ENCODE results near the gene LEFTY2. TPM values are rescaled to one million over a fixed set of nuclear protein-coding genes. Genes with fewer than 3 reads are reported as not detected.

Gene LEFTY2
- total and polyA plus RNA-seq, 2 donors (not counting 1 experiment from before 2014, with no cell fraction given) = 0.21 TPM; not detected in 1

DNA sequence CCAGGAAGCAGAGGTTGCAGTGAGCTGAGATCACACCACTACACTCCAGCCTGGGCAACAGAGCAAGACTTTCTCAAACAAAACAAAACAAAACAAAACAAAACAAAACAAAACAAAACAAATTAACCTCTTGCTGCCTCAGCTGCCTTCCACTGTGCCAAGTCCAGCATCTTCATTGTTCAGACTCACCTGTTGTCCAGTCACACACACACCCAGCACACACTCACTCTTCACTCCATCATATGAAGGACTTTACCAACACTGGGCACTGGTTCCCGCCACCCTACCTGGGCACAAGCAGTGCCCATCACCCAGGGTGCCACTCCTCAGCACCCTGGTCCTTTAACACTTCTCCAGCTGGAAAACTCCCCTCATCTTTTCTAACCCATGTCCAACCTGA lies 31.5 kb downstream of the LEFTY2 start:
- H3K27ac Mint-ChIP-seq = peak overlapping the region; percentile 60

More for the DNA sequence above, 31.5 kb downstream of the LEFTY2 start:
- H3K27me3 Mint-ChIP-seq = no peaks in the 10 kb centered on the region
- intact Hi-C loops (cut with micrococcal nuclease) = no loop called here
- peaks cover 20% of the 10 kb centered on the region for H3K4me1 Mint-ChIP-seq
- TF ChIP-seq CTCF (IDR thresholded peaks at IDR 0.05) = no peak
- no peak for TF ChIP-seq EZH2 (IDR thresholded peaks at IDR 0.05; ENCODE audit: borderline replicate concordance, insufficient read depth, low read depth, low read length, poor library complexity, severe bottlenecking)
- Histone ChIP-seq H3K79me2 (ENCODE audit: control insufficient read depth, insufficient read depth, low read length) (no peaks in the 10 kb centered on the region), H3K4me1 (ENCODE audit: control insufficient read depth in 2 of 2, insufficient read depth in 2 of 2, low read length in 2 of 2) (peaks cover 24 to 28% of the 10 kb centered on the region in 2 donors), H4K20me1 (ENCODE audit: control insufficient read depth, insufficient read depth, low read length, poor library complexity, severe bottlenecking) (no peaks in the 10 kb centered on the region), H3K36me3 (replicated peaks in 1 of 2; ENCODE audit: control extremely low read depth in 1 of 2, control insufficient read depth in 1 of 2, extremely low read depth in 1 of 2, insufficient read depth in 2 of 2, low read length in 1 of 2) (peaks cover 0 to 4% of the 10 kb centered on the region in 2 experiments), H3K27me3 (replicated peaks in 1 of 4; ENCODE audit: control extremely low read depth in 1 of 4, control insufficient read depth in 3 of 4, insufficient read depth in 4 of 4, low read length in 3 of 4) (no peaks in the 10 kb centered on the region), H2AFZ (ENCODE audit: insufficient read depth, low read depth, low read length, poor library complexity, severe bottlenecking) (no peak overlapping the region), H3K9me3 (ENCODE audit: control extremely low read depth in 1 of 3, control insufficient read depth in 2 of 3, insufficient read depth in 1 of 3, low read length in 2 of 3) (peaks cover 0 to 4% (median 0%) of the 10 kb centered on the region in 3 donors), H3K4me3 (ENCODE audit: control extremely low read depth in 1 of 5, extremely low read depth in 1 of 5, insufficient read depth in 1 of 5, low read depth in 2 of 5, low read length in 4 of 5) (no peak overlapping the region), H3K9ac (ENCODE audit: low read length) (no peak overlapping the region), H3K27ac (ENCODE audit: low read length in 2 of 2) (no peak overlapping the region), H3K4me2 (replicated peaks; ENCODE audit: low read depth, low read length, poor library complexity, severe bottlenecking) (peak overlapping the region; percentile 30)
- POLR2A ChIA-PET = interaction anchor here (0.6 to 1.6 kb wide), 3 partner anchors 27 to 132 kb away, joined by 3 to 6 read pairs (median 4); partner anchors contain the start of genes SRP9 and TMEM63A
- no peaks in the 10 kb centered on the region for H3K9me3 Mint-ChIP-seq (ENCODE audit: insufficient read depth)
- ATAC-seq (ENCODE audit: low read depth) (no peak), DNase-seq (no peak)
- no peak overlapping the region for H3K4me3 Mint-ChIP-seq
- WGBS (ENCODE audit: insufficient coverage) = 100% methylated on average over 1 of the region's 1 CpG
- CTCF ChIA-PET = interaction anchor here (0.7 to 4.3 kb wide), 13 partner anchors 8 to 433 kb away, joined by 3 to 59 read pairs (median 9); partner anchors contain the start of genes LEFTY1, SRP9 and TMEM63A
